Measurements from ENCODE around the gene TRUB2. TPM values are rescaled to one million over a fixed set of nuclear protein-coding genes. Genes with fewer than 3 reads are reported as not detected.
"Not testable (repeated sequence)": the region's sequence is repeated elsewhere in the genome, so short reads cannot be mapped to it uniquely, and the experiment has no call there.

The TRUB2 gene
- total and polyA plus RNA-seq, 12 donors, result 15.0 to 68.2 (median 33.7) TPM

GRCh38 chr9:128280084-128280622 lies 42.1 kb downstream of the TRUB2 start:
- no peak overlapping the region for H3K27ac ChIP-seq
- H3K9me3 ChIP-seq (replicated peaks in 1 of 3), result no peaks in the 10 kb centered on the region
- TF ChIP-seq CTCF (IDR thresholded peaks at IDR 0.05) (no peak), POLR2A (IDR thresholded peaks at IDR 0.05) (no peak)
- H3K36me3 ChIP-seq (replicated peaks in 1 of 2), result no peaks in the 10 kb centered on the region
- H3K4me1 ChIP-seq (replicated peaks in 1 of 2), result peaks cover 1 to 13% of the 10 kb centered on the region in 2 donors
- WGBS, 4 donors, result 80 to 94% (median 87%) methylated on average over 5 of the region's 5 CpGs
- DNase-seq, result no peak
- no peaks in the 10 kb centered on the region for H3K27me3 ChIP-seq
- intact Hi-C loops (cut with DNase I), result no loop called here
- H3K4me3 ChIP-seq, result no peak overlapping the region

- WGBS, 4 donors, result 65 to 77% (median 71%) methylated on average over 21 to 22 of the region's 22 CpGs
- H3K27me3 ChIP-seq; intact Hi-C loops (cut with DNase I); H3K36me3 ChIP-seq (replicated peaks in 1 of 2); H3K9me3 ChIP-seq (replicated peaks in 1 of 3); H3K4me3 ChIP-seq: not testable (repeated sequence)
- peak overlapping the region in 1 of 5 donors; percentile 40 for H3K27ac ChIP-seq
- peaks cover 7 to 19% of the 10 kb centered on the region in 2 donors for H3K4me1 ChIP-seq (replicated peaks in 1 of 2)
- peak in 1 of 7 donors; percentile 42 for DNase-seq
These were observed 42.9 kb downstream of the TRUB2 start for GRCh38 chr9:128279088-128280073.

GRCh38 chr9:128276574-128277270 lies 45.5 kb downstream of the TRUB2 start:
- H3K4me1 ChIP-seq (replicated peaks in 1 of 2), result peaks cover 11 to 25% of the 10 kb centered on the region in 2 donors
- no peaks in the 10 kb centered on the region for H3K9me3 ChIP-seq (replicated peaks in 1 of 3)
- peaks cover 0 to 22% of the 10 kb centered on the region in 2 donors for H3K36me3 ChIP-seq (replicated peaks in 1 of 2)
- peak; percentile 42 to 68 (median 46) for DNase-seq
- TF ChIP-seq POLR2A (IDR thresholded peaks at IDR 0.05) (no peak), CTCF (IDR thresholded peaks at IDR 0.05) (no peak)
- 6 to 12% (median 11%) methylated on average over 23 of the region's 23 CpGs for WGBS, 4 donors
- peak overlapping the region; percentile 6 to 81 (median 67) for H3K27ac ChIP-seq
- intact Hi-C loops (cut with DNase I), result no loop called here
- H3K27me3 ChIP-seq, result no peaks in the 10 kb centered on the region
- peak overlapping the region in 3 of 4 donors; percentile 63 to 92 (median 79) for H3K4me3 ChIP-seq

GRCh38 chr9:128276008-128276573 lies 46.2 kb downstream of the TRUB2 start, which contains the start of gene SWI5:
Gene SWI5 (plus strand): TSS chr9:128276276.
- TF ChIP-seq POLR2A (IDR thresholded peaks at IDR 0.05) (peak; percentile 66 to 72), CTCF (IDR thresholded peaks at IDR 0.05) (no peak)
- WGBS, 4 donors, result 0 to 2% (median 0%) methylated on average over 10 to 38 of the region's 38 CpGs
- Histone ChIP-seq H3K4me1 (replicated peaks in 1 of 2) (peaks cover 11 to 25% of the 10 kb centered on the region in 2 donors), H3K9me3 (replicated peaks in 1 of 3) (no peaks in the 10 kb centered on the region), H3K27me3 (no peaks in the 10 kb centered on the region), H3K4me3 (peak within 1 kb of the TSS; percentile 48 to 92 (median 74)), H3K27ac (peak within 1 kb of the TSS; percentile 6 to 95 (median 75)), H3K36me3 (replicated peaks in 1 of 2) (peaks cover 0 to 28% of the 10 kb centered on the region in 2 donors)
- intact Hi-C loops (cut with DNase I), result no loop called here
- DNase-seq, result peak; percentile 100

All from adrenal gland (tissue), 12 donors.